SU-DHL-6 (cell line): Measurements from ENCODE around the gene FXYD1.

Source experiments
- CTCF ChIP-seq: fragments of 200-600 bp; sonication (generic); IDR thresholded peaks from one replicate; pipeline ENCODE4 v1.5.1; 2017; ENCODE audit warnings: antibody characterized with exemption, mild to moderate bottlenecking, low read length, moderate library complexity; ENCODE audit not compliant: insufficient read depth, poor library complexity, severe bottlenecking
- EZH2phosphoT487 ChIP-seq: fragments of 200-600 bp; sonication (generic), shearing (Covaris generic); conservative IDR thresholded peaks from 2 replicates; pipeline ENCODE4 v1.6.1; 2018; ENCODE audit warnings: mild to moderate bottlenecking, antibody characterized with exemption, low read length, moderate library complexity, mixed read lengths

- TF ChIP-seq CTCF: no peak
- TF ChIP-seq EZH2phosphoT487: no peak
Measured at GRCh38 chr19:35106898-35107541, 31.6 kb upstream of the FXYD1 start.
